GM23248 (cell line): ENCODE data around the gene MEIS2. TPM values are rescaled to one million over a fixed set of nuclear protein-coding genes. Genes with fewer than 3 reads are reported as not detected.

Source experiments
- DNase-seq: peaks from one replicate; pipeline ENCODE4 v3.0.0-alpha.2; 2015
- H2AFZ ChIP-seq: fragments of 200-600 bp; sonication (generic); 2 replicates; pipeline ENCODE4 v1.6.1; 2016; ENCODE audit warnings: antibody characterized with exemption
- H3F3A ChIP-seq: fragments of 200-600 bp; sonication (generic); 2 replicates; pipeline ENCODE4 v1.6.1; 2016; ENCODE audit warnings: mild to moderate bottlenecking, antibody characterized with exemption, mixed run types; ENCODE audit not compliant: insufficient read depth
- H3K27ac ChIP-seq: fragments of 200-600 bp; sonication (generic); 2 replicates; pipeline ENCODE4 v1.5.1; 2016; ENCODE audit warnings: mild to moderate bottlenecking
- H3K27me3 ChIP-seq: fragments of 200-600 bp; sonication (generic); replicated peaks from 2 replicates; pipeline ENCODE4 v1.6.1; 2016; ENCODE audit warnings: mild to moderate bottlenecking; ENCODE audit not compliant: insufficient read depth
- H3K36me3 ChIP-seq: fragments of 200-600 bp; sonication (generic); 2 replicates; pipeline ENCODE4 v1.6.1; 2016; ENCODE audit warnings: low read depth, mild to moderate bottlenecking
- H3K4me1 ChIP-seq: fragments of 200-600 bp; sonication (generic); 2 replicates; pipeline ENCODE4 v1.6.1; 2016; ENCODE audit warnings: mild to moderate bottlenecking; ENCODE audit not compliant: insufficient read depth
- H3K4me2 ChIP-seq: fragments of 200-600 bp; sonication (generic); one replicate; pipeline ENCODE4 v1.6.1; 2016; ENCODE audit warnings: mild to moderate bottlenecking; ENCODE audit not compliant: unreplicated experiment
- H3K4me3 ChIP-seq: fragments of 200-600 bp; sonication (generic); 2 replicates; pipeline ENCODE4 v1.5.1; 2016; ENCODE audit warnings: mild to moderate bottlenecking
- H3K79me2 ChIP-seq: fragments of 200-600 bp; sonication (generic); 2 replicates; pipeline ENCODE4 v1.6.1; 2016; ENCODE audit warnings: mild to moderate bottlenecking; ENCODE audit not compliant: insufficient read depth
- H3K9ac ChIP-seq: fragments of 200-600 bp; sonication (generic); 2 replicates; pipeline ENCODE4 v1.6.1; 2016; ENCODE audit warnings: mild to moderate bottlenecking
- H3K9me2 ChIP-seq: fragments of 200-600 bp; sonication (generic); 2 replicates; pipeline ENCODE4 v1.6.1; 2016; ENCODE audit warnings: mixed run types, mild to moderate bottlenecking, moderate library complexity; ENCODE audit not compliant: insufficient read depth
- H3K9me3 ChIP-seq: fragments of 200-600 bp; sonication (generic); one replicate; pipeline ENCODE4 v1.6.1; 2017; ENCODE audit warnings: low read depth
- H4K20me1 ChIP-seq: fragments of 200-600 bp; sonication (generic); 2 replicates; pipeline ENCODE4 v1.6.0; 2016; ENCODE audit not compliant: insufficient read depth
- EZH2 ChIP-seq: fragments of 200-600 bp; sonication (generic); IDR thresholded peaks from 2 replicates; pipeline ENCODE4 v1.6.1; 2018; ENCODE audit warnings: antibody characterized with exemption, mild to moderate bottlenecking; ENCODE audit not compliant: insufficient read depth, poor library complexity, severe bottlenecking
- EZH2phosphoT487 ChIP-seq: fragments of 200-600 bp; sonication (generic); IDR thresholded peaks from 2 replicates; pipeline ENCODE4 v1.6.1; 2018; ENCODE audit warnings: antibody characterized with exemption, moderate library complexity, mild to moderate bottlenecking, low read depth; ENCODE audit not compliant: insufficient read depth
- WGBS, 2 experiments: methylation state at CpG; one replicate each; pipeline ENCODE4 v1.1.6; 2015 to 2017; ENCODE audit warnings: low lambda C conversion rate in 2 of 2, low coverage in 1 of 2; ENCODE audit errors: missing lambda C conversion rate in 2 of 2; 5-methylcytosine and 5-hydroxymethylcytosine counted together
- in situ Hi-C: fragments of 300-500 bp; cut with MboI; formaldehyde crosslinking; loops from 2 replicates; pipeline ENCODE4 v1.15.0; 2020
- microRNA-seq: library from miRNA; unstranded; fragments of <30 nt; microRNA quantifications from one replicate; pipeline ENCODE4, GENCODE V29; 2016; ENCODE audit warnings: borderline number of aligned reads
- polyA plus RNA-seq: library from polyadenylated mRNA; unstranded; fragments of >200 nt; fragmentation: Nextera tagmentation; extraction: Ambion mirVana; gene quantifications from 2 replicates; pipeline ENCODE4 v1.2.1, GENCODE V29; 2016
- small RNA-seq: library from RNA; depleted of rRNA; stranded (forward); fragments of <200 nt; gene quantifications from one replicate; pipeline ENCODE3, GENCODE V24; 2014; ENCODE audit warnings: low read depth, low replicate concordance
- total RNA-seq: library from RNA; depleted of rRNA; stranded (reverse); fragments of >200 nt; shearing (Covaris generic); gene quantifications from 2 replicates; pipeline ENCODE4 v1.2.3, GENCODE V29; 2014

Gene MEIS2
- total and polyA plus RNA-seq, 2 experiments from 2014 or later: 23.7 to 24.1 TPM

GRCh38 chr15:36850864-36851263 is 249.5 kb downstream of the MEIS2 start:
- Histone ChIP-seq H3K27me3 (no peaks in the 10 kb centered on the region), H4K20me1 (no peaks in the 10 kb centered on the region), H3K4me3 (no peak overlapping the region), H3K9me2 (no peaks in the 10 kb centered on the region), H3K9me3 (no peaks in the 10 kb centered on the region), H3K27ac (no peak overlapping the region), H3K79me2 (no peaks in the 10 kb centered on the region), H3K4me2 (no peak overlapping the region), H3F3A (no peaks in the 10 kb centered on the region), H3K4me1 (no peaks in the 10 kb centered on the region), H3K9ac (no peak overlapping the region), H3K36me3 (no peaks in the 10 kb centered on the region), H2AFZ (no peak overlapping the region)
- no peak for DNase-seq
- TF ChIP-seq EZH2phosphoT487 (no peak), EZH2 (no peak)
- in situ Hi-C loops: no loop called here
- WGBS, 2 experiments: 70 to 76% methylated on average over 2 of the region's 2 CpGs

- peak overlapping the region; percentile 73; the same call in 1 of the 2 replicates for H2AFZ ChIP-seq
- no peak overlapping the region for H3K27ac ChIP-seq
- in situ Hi-C loops: no loop called here
- H3F3A ChIP-seq: peaks cover 5% of the 10 kb centered on the region; the same call in 1 of the 2 replicates
- peaks cover 15% of the 10 kb centered on the region for H3K4me1 ChIP-seq
- no peaks in the 10 kb centered on the region for H4K20me1 ChIP-seq
- H3K4me3 ChIP-seq: no peak overlapping the region
- no peaks in the 10 kb centered on the region for H3K36me3 ChIP-seq
- no peaks in the 10 kb centered on the region for H3K9me2 ChIP-seq
- H3K9ac ChIP-seq: no peak overlapping the region
- H3K9me3 ChIP-seq: no peaks in the 10 kb centered on the region
- no peaks in the 10 kb centered on the region for H3K79me2 ChIP-seq
- TF ChIP-seq EZH2phosphoT487: no peak
- no peak for TF ChIP-seq EZH2
- H3K4me2 ChIP-seq: no peak overlapping the region
- H3K27me3 ChIP-seq: no peaks in the 10 kb centered on the region
- no peak for DNase-seq
Observed at GRCh38 chr15:36845270-36845669, 255.1 kb downstream of the MEIS2 start.

- Histone ChIP-seq H3K4me1 (peaks cover 15% of the 10 kb centered on the region), H4K20me1 (no peaks in the 10 kb centered on the region), H3K4me3 (peak overlapping the region; percentile 19; the same call in 1 of the 2 replicates), H3K27ac (no peak overlapping the region), H2AFZ (peak overlapping the region; percentile 73), H3F3A (peaks cover 5% of the 10 kb centered on the region; the same call in 1 of the 2 replicates), H3K79me2 (no peaks in the 10 kb centered on the region), H3K36me3 (no peaks in the 10 kb centered on the region), H3K4me2 (peak overlapping the region; percentile 71), H3K9ac (0 out of 2 replicates have a peak overlapping the region, but pooled peaks have one; percentile 8), H3K9me2 (no peaks in the 10 kb centered on the region), H3K9me3 (no peaks in the 10 kb centered on the region), H3K27me3 (no peaks in the 10 kb centered on the region)
- TF ChIP-seq EZH2phosphoT487 (no peak), EZH2 (no peak)
- in situ Hi-C loops: no loop called here
- DNase-seq: peak; percentile 28
- 9 to 11% methylated on average over 4 of the region's 4 CpGs for WGBS, 2 experiments
Observed at GRCh38 chr15:36844534-36844998, 255.8 kb downstream of the MEIS2 start.

GRCh38 chr15:36843822-36844221 is 256.5 kb downstream of the MEIS2 start:
- Histone ChIP-seq H3K36me3 (no peaks in the 10 kb centered on the region), H3K4me3 (no peak overlapping the region), H3K27me3 (no peaks in the 10 kb centered on the region), H3K9me3 (no peaks in the 10 kb centered on the region), H3K4me1 (peaks cover 15% of the 10 kb centered on the region), H3K9ac (no peak overlapping the region), H4K20me1 (no peaks in the 10 kb centered on the region), H3K4me2 (no peak overlapping the region), H3K9me2 (no peaks in the 10 kb centered on the region), H3K79me2 (no peaks in the 10 kb centered on the region), H3K27ac (no peak overlapping the region), H2AFZ (no peak overlapping the region), H3F3A (peaks cover 5% of the 10 kb centered on the region; the same call in 1 of the 2 replicates)
- WGBS, 2 experiments: 88 to 92% methylated on average over 3 of the region's 3 CpGs
- peak; percentile 7 for DNase-seq
- TF ChIP-seq EZH2: no peak
- TF ChIP-seq EZH2phosphoT487: no peak
- in situ Hi-C loops: no loop called here

- peaks cover 5% of the 10 kb centered on the region; the same call in 1 of the 2 replicates for H3F3A ChIP-seq
- 33 to 35% methylated on average over 5 of the region's 5 CpGs for WGBS, 2 experiments
- no peak overlapping the region for H3K4me2 ChIP-seq
Observed at GRCh38 chr15:36841193-36841592, 259.2 kb downstream of the MEIS2 start.

More at GRCh38 chr15:36841193-36841592, 259.2 kb downstream of the MEIS2 start:
- no peaks in the 10 kb centered on the region for H4K20me1 ChIP-seq
- no peak overlapping the region for H2AFZ ChIP-seq
- no peaks in the 10 kb centered on the region for H3K36me3 ChIP-seq
- no peak overlapping the region for H3K9ac ChIP-seq
- in situ Hi-C loops: no loop called here
- no peak overlapping the region for H3K4me3 ChIP-seq
- no peak overlapping the region for H3K27ac ChIP-seq
- H3K79me2 ChIP-seq: no peaks in the 10 kb centered on the region
- no peaks in the 10 kb centered on the region for H3K27me3 ChIP-seq
- no peak for DNase-seq
- H3K4me1 ChIP-seq: peaks cover 15% of the 10 kb centered on the region
- TF ChIP-seq EZH2 (no peak), EZH2phosphoT487 (no peak)
- no peaks in the 10 kb centered on the region for H3K9me2 ChIP-seq
- H3K9me3 ChIP-seq: no peaks in the 10 kb centered on the region

Small RNA genes within 50 kb of the gene (microRNA-seq; reads per million reads assigned to microRNA genes)
- gene MIR8063: not detected

Small RNA genes within 50 kb of the gene (small RNA-seq; reads per million reads assigned to genes)
- not detected for gene MIR8063
- gene RF00012: not detected
- gene RF00019: not detected
